ENCODE measurements around the gene TTC24.

GRCh38 chr1:156551869-156552268 is 27.7 kb upstream of the TTC24 start:
- TF ChIP-seq POLR2A (IDR thresholded peaks at IDR 0.05; ENCODE audit: low read depth, low read length) (no peak), PAX5 (IDR thresholded peaks at IDR 0.05; ENCODE audit: insufficient read depth, low read length, severe bottlenecking) (no peak)
